Trophoblast cell (in vitro differentiated cells and primary cell): Measurements from ENCODE around the gene CYTH1.

Source experiments
- DNase-seq, 2 donors: peaks; one replicate each; pipeline ENCODE4 v3.0.0-alpha.2; 2016
- H2AFZ ChIP-seq: 2 replicates; pipeline ENCODE4 v1.6.1; 2013; ENCODE audit warnings: low read length, moderate library complexity, mild to moderate bottlenecking; ENCODE audit not compliant: insufficient read depth, poor library complexity
- H2AK5ac ChIP-seq: 2 replicates; pipeline ENCODE4 v1.6.1; 2013; ENCODE audit warnings: mild to moderate bottlenecking, low read length
- H2BK120ac ChIP-seq: 2 replicates; pipeline ENCODE4 v1.6.1; 2013; ENCODE audit warnings: low read length, mild to moderate bottlenecking, moderate library complexity; ENCODE audit not compliant: insufficient read depth, poor library complexity
- H2BK12ac ChIP-seq: 2 replicates; pipeline ENCODE4 v1.6.1; 2013; ENCODE audit warnings: mild to moderate bottlenecking, low read length, moderate library complexity
- H2BK5ac ChIP-seq: 2 replicates; pipeline ENCODE4 v1.6.1; 2013; ENCODE audit warnings: low read length, low read depth, moderate library complexity, mild to moderate bottlenecking; ENCODE audit not compliant: poor library complexity
- H3K14ac ChIP-seq: 2 replicates; pipeline ENCODE4 v1.6.1; 2013; ENCODE audit warnings: mild to moderate bottlenecking, low read length
- H3K18ac ChIP-seq: 2 replicates; pipeline ENCODE4 v1.6.1; 2013; ENCODE audit warnings: mild to moderate bottlenecking, low read length
- H3K23ac ChIP-seq: 2 replicates; pipeline ENCODE4 v1.6.1; 2013; ENCODE audit warnings: low read length
- H3K27ac ChIP-seq: 2 replicates; pipeline ENCODE4 v1.5.1; 2013; ENCODE audit warnings: low read depth, mild to moderate bottlenecking, inconsistent platforms, low read length, moderate library complexity
- H3K27me3 ChIP-seq: 2 replicates; pipeline ENCODE4 v1.6.1; 2013; ENCODE audit warnings: inconsistent platforms, mild to moderate bottlenecking, low read length, moderate library complexity; ENCODE audit not compliant: insufficient read depth
- H3K36me3 ChIP-seq, 2 experiments: 1 replicate in 1 of 2; 2 replicates in 1 of 2; pipeline ENCODE4 v1.6.1; 2013; ENCODE audit warnings: low read length in 2 of 2, mild to moderate bottlenecking in 2 of 2, moderate library complexity in 1 of 2; ENCODE audit not compliant: insufficient read depth in 2 of 2, control insufficient read depth in 1 of 2
- H3K4ac ChIP-seq: 2 replicates; pipeline ENCODE4 v1.6.1; 2013; ENCODE audit warnings: low read depth, mild to moderate bottlenecking, low read length, moderate library complexity
- H3K4me1 ChIP-seq, 2 experiments: 1 replicate in 1 of 2; 2 replicates in 1 of 2; pipeline ENCODE4 v1.6.1; 2013; ENCODE audit warnings: low read length in 2 of 2, mild to moderate bottlenecking in 2 of 2, moderate library complexity in 1 of 2; ENCODE audit not compliant: insufficient read depth in 2 of 2, control insufficient read depth in 1 of 2
- H3K4me2 ChIP-seq: 2 replicates; pipeline ENCODE4 v1.6.1; 2013; ENCODE audit warnings: inconsistent platforms, mild to moderate bottlenecking, low read length, moderate library complexity
- H3K4me3 ChIP-seq: 2 replicates; pipeline ENCODE4 v1.5.1; 2013; ENCODE audit warnings: mild to moderate bottlenecking, low read depth, low read length, inconsistent platforms
- H3K79me1 ChIP-seq: one replicate; pipeline ENCODE4 v1.6.1; 2013; ENCODE audit warnings: low read length
- H3K79me2 ChIP-seq: 2 replicates; pipeline ENCODE4 v1.6.1; 2013; ENCODE audit warnings: low read length, mild to moderate bottlenecking; ENCODE audit not compliant: control insufficient read depth, insufficient read depth, poor library complexity
- H3K9ac ChIP-seq: 2 replicates; pipeline ENCODE4 v1.6.1; 2013; ENCODE audit warnings: mild to moderate bottlenecking, low read length
- H3K9me3 ChIP-seq: 2 replicates; pipeline ENCODE4 v1.6.1; 2013; ENCODE audit warnings: low read depth, mild to moderate bottlenecking, control low read depth, inconsistent platforms, low read length; ENCODE audit not compliant: insufficient read depth
- H4K12ac ChIP-seq: 2 replicates; pipeline ENCODE4 v1.6.1; 2013; ENCODE audit warnings: low read depth, mild to moderate bottlenecking, low read length, moderate library complexity
- H4K8ac ChIP-seq: 2 replicates; pipeline ENCODE4 v1.6.1; 2013; ENCODE audit warnings: low read depth, mild to moderate bottlenecking, low read length, moderate library complexity
- H4K91ac ChIP-seq: one replicate; pipeline ENCODE4 v1.6.1; 2013; ENCODE audit warnings: low read depth, mild to moderate bottlenecking, low read length, moderate library complexity
- WGBS: extraction: QIAGEN DNeasy Blood & Tissue Kit; methylation state at CpG from one replicate; pipeline ENCODE4 v1.1.7; 2013; ENCODE audit warnings: missing lambda C conversion rate; ENCODE audit not compliant: insufficient read length, insufficient coverage; ENCODE audit errors: extremely low coverage; 5-methylcytosine and 5-hydroxymethylcytosine counted together

CYTH1 gene

DNA sequence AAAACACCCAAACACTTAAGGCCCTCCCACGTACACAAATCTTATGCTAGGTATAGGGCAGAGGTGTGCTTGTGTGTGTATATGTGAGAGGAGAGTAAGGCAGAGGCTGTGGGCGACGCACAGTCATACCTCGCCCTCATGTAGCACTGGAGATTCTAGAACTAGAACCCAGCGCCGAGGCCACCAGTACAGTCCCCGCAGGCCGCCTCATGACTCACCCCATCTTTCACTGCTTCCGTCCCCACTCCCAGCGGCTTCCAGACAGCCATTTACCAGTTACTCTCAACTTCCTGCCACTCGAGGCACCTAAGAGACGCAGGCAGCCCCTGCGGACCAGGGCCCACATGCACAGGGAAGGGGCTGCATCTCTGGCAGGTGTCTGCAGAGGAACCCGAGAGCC, 23.2 kb upstream of the CYTH1 start:
- DNase-seq: no peak
- no peak overlapping the region for H2BK12ac ChIP-seq
- H3K79me1 ChIP-seq: no peaks in the 10 kb centered on the region
- no peak overlapping the region for H3K27ac ChIP-seq
- H3K18ac ChIP-seq: no peak overlapping the region
- peaks cover 61 to 68% of the 10 kb centered on the region in 2 experiments for H3K36me3 ChIP-seq
- no peak overlapping the region for H3K4ac ChIP-seq
- no CpG with 5 or more reads among the region's 14 CpGs for WGBS
- H3K4me2 ChIP-seq: no peak overlapping the region
- no peaks in the 10 kb centered on the region for H3K79me2 ChIP-seq
- H3K27me3 ChIP-seq: no peaks in the 10 kb centered on the region
- H2AFZ ChIP-seq: no peak overlapping the region
- H3K23ac ChIP-seq: no peak overlapping the region
- no peak overlapping the region for H2AK5ac ChIP-seq
- no peak overlapping the region for H2BK5ac ChIP-seq
- H3K4me3 ChIP-seq: no peak overlapping the region
- H3K9ac ChIP-seq: no peak overlapping the region
- no peaks in the 10 kb centered on the region for H3K4me1 ChIP-seq
- no peak overlapping the region for H4K12ac ChIP-seq
- no peak overlapping the region for H4K8ac ChIP-seq
- H4K91ac ChIP-seq: no peak overlapping the region
- H3K14ac ChIP-seq: no peak overlapping the region
- no peak overlapping the region for H2BK120ac ChIP-seq
- no peaks in the 10 kb centered on the region for H3K9me3 ChIP-seq

DNA sequence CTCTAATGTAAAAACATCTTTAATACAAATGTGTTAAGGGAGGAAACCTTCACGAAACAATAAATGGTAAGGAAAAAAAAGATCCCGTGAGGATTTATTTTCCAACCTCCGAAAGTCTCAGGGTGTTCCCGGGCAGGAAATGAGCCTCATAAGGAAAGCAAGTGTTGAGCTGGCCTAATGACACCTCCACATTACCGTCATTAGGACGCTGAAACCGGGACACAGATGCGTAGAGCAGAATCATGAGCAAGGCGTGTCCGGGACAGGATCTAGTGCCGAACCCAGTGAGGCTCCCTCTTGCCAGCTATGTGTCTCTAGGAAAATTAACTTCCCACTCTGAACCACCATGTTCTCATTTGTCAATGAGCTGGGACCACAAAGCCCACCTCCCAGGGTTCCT, 22.7 kb upstream of the CYTH1 start:
- H2AK5ac ChIP-seq: no peak overlapping the region
- no peak overlapping the region for H3K23ac ChIP-seq
- no peak overlapping the region for H2BK12ac ChIP-seq
- H4K8ac ChIP-seq: no peak overlapping the region
- H2AFZ ChIP-seq: no peak overlapping the region
- H3K27ac ChIP-seq: no peak overlapping the region
- H3K9ac ChIP-seq: no peak overlapping the region
- H3K9me3 ChIP-seq: no peaks in the 10 kb centered on the region
- no peak overlapping the region for H4K12ac ChIP-seq
- H3K79me2 ChIP-seq: no peaks in the 10 kb centered on the region
- DNase-seq: no peak
- no peak overlapping the region for H3K14ac ChIP-seq
- H2BK5ac ChIP-seq: no peak overlapping the region
- no peak overlapping the region for H3K18ac ChIP-seq
- H3K36me3 ChIP-seq: peaks cover 57 to 66% of the 10 kb centered on the region in 2 experiments
- no peak overlapping the region for H3K4ac ChIP-seq
- no peak overlapping the region for H2BK120ac ChIP-seq
- no peaks in the 10 kb centered on the region for H3K27me3 ChIP-seq
- WGBS: no CpG with 5 or more reads among the region's 11 CpGs
- H3K4me2 ChIP-seq: no peak overlapping the region
- no peak overlapping the region for H3K4me3 ChIP-seq
- H3K79me1 ChIP-seq: no peaks in the 10 kb centered on the region
- H3K4me1 ChIP-seq: no peaks in the 10 kb centered on the region
- H4K91ac ChIP-seq: no peak overlapping the region

DNA sequence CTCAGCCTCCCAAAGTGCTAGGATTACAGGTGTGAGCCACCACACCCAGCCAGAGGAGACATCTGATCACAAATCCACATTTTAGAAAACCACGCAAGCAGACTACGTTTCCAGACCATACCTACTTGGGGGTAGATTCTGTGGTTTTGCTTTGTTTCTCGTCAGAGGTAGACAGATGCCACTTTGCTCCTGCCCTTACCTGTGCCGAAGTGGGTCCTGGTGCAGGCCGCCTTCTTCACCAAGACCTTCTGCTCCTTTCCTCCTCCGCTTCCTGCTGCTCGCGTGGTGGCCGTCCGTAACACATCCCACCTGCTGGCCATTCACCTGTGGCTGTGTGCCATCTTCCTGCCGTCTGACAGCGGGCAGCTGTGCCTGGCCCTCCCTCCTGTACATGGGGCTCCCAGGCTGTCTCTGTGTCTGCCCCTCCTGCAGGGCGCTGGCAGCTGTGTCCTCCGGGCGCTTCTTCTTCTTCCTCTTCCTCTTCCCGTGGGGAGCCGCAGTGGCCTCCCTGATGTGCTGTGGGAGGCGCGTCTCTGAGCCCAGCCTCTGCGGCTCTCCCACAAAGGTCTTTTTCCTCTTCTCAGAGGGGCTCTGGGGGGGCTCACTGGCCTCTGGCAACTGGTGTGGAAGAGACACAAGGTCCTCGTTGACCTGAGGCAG, 21.2 kb upstream of the CYTH1 start:
- Histone ChIP-seq H3K79me2 (no peaks in the 10 kb centered on the region), H3K4me2 (no peak overlapping the region), H3K9ac (no peak overlapping the region), H4K91ac (no peak overlapping the region), H3K36me3 (peaks cover 63 to 70% of the 10 kb centered on the region in 2 experiments), H2AFZ (no peak overlapping the region), H3K4ac (no peak overlapping the region), H3K4me1 (no peaks in the 10 kb centered on the region), H3K18ac (no peak overlapping the region), H2AK5ac (no peak overlapping the region), H2BK5ac (no peak overlapping the region), H3K14ac (no peak overlapping the region), H4K8ac (no peak overlapping the region), H3K27ac (no peak overlapping the region), H3K9me3 (no peaks in the 10 kb centered on the region), H3K79me1 (no peaks in the 10 kb centered on the region), H3K23ac (no peak overlapping the region), H2BK12ac (no peak overlapping the region), H2BK120ac (no peak overlapping the region), H4K12ac (no peak overlapping the region), H3K27me3 (no peaks in the 10 kb centered on the region), H3K4me3 (no peak overlapping the region)
- DNase-seq: no peak
- no CpG with 5 or more reads among the region's 21 CpGs for WGBS

DNA sequence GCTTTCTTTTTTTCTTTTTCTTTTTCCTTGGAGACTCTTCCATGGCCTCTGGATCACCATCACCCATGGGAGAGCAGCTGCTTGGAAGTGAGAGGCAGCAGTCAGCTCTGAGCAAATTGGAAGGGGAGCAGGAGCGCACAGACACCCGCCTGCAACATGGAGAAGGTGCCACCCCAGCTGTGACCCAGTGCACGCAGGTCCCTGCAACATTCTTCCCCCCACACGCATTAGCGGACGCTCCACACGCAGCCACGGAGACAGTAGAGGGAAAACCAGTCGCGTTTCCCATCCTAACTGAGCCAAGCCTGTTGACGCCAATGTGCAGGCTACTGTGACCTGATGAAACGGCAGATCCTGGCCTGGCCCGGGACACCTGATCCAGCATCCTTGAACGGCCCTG, 20.4 kb upstream of the CYTH1 start:
- no peak overlapping the region for H2AFZ ChIP-seq
- no peak overlapping the region for H2BK12ac ChIP-seq
- H3K9ac ChIP-seq: no peak overlapping the region
- no peak overlapping the region for H3K27ac ChIP-seq
- H4K8ac ChIP-seq: no peak overlapping the region
- H3K79me2 ChIP-seq: no peaks in the 10 kb centered on the region
- no peak overlapping the region for H2BK5ac ChIP-seq
- no peak overlapping the region for H3K4ac ChIP-seq
- H4K91ac ChIP-seq: no peak overlapping the region
- no peaks in the 10 kb centered on the region for H3K9me3 ChIP-seq
- no peak overlapping the region for H3K14ac ChIP-seq
- H4K12ac ChIP-seq: no peak overlapping the region
- peaks cover 66 to 72% of the 10 kb centered on the region in 2 experiments for H3K36me3 ChIP-seq
- no peak for DNase-seq
- no peak overlapping the region for H2BK120ac ChIP-seq
- H3K79me1 ChIP-seq: no peaks in the 10 kb centered on the region
- no peak overlapping the region for H3K4me3 ChIP-seq
- WGBS: no CpG with 5 or more reads among the region's 14 CpGs
- no peak overlapping the region for H2AK5ac ChIP-seq
- no peak overlapping the region for H3K18ac ChIP-seq
- H3K27me3 ChIP-seq: no peaks in the 10 kb centered on the region
- H3K4me1 ChIP-seq: no peaks in the 10 kb centered on the region
- H3K23ac ChIP-seq: no peak overlapping the region
- no peak overlapping the region for H3K4me2 ChIP-seq
